HG03457 (cell line): ENCODE results near the gene YKT6.
A peak's percentile ranks its signal among the peaks of the same experiment; 100 is the strongest.

Experiments used
- ATAC-seq: cut with Tn5 transposase; IDR thresholded peaks from one replicate; pipeline ENCODE4 v1.9.1; 2021; ENCODE audit warnings: moderate number of reproducible peaks; ENCODE audit not compliant: unreplicated experiment

YKT6 gene

GRCh38 chr7:44257618-44258422 is 57.0 kb downstream of the YKT6 start:
- ATAC-seq, result peak; percentile 85

- no peak for ATAC-seq
These were observed 57.6 kb downstream of the YKT6 start for GRCh38 chr7:44258423-44258760.

- no peak for ATAC-seq
These were observed 58.2 kb downstream of the YKT6 start for GRCh38 chr7:44258865-44259546.

GRCh38 chr7:44259547-44260457 is 59.0 kb downstream of the YKT6 start:
- no peak for ATAC-seq

- ATAC-seq, result no peak
These were observed 60.5 kb downstream of the YKT6 start for GRCh38 chr7:44261240-44261639.

GRCh38 chr7:44262031-44262430 is 61.3 kb downstream of the YKT6 start:
- ATAC-seq, result no peak

- ATAC-seq, result no peak
These were observed 62.7 kb downstream of the YKT6 start for GRCh38 chr7:44263326-44264082.
